Measurements from ENCODE around the gene MYLK.

DNA sequence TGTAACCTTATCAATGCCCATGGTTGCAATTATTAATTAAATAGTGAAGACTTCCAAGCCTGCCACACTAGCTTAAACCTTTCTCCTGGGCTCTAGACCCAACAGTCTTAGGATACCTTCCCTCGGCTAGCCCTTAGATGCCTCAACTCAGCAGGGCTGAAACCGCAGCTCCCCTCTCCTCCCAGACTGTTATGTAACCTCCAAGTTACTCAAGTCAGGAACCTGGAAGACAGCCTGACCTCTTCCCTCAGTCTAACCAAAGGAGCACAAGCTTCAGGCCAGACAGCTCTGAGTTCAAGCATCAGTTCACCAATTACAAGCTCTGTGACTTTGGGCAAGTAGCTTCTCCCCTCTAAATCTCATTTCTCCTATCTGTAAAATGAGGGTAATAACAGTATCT is 228.7 kb downstream of the MYLK start:
- TF ChIP-seq EZH2 (IDR thresholded peaks at IDR 0.05): no peak
- no peak for TF ChIP-seq POLR2AphosphoS5 (IDR thresholded peaks at IDR 0.05; ENCODE audit: borderline replicate concordance, low read depth, low read length)

Measured in SK-N-MC (cell line).